ENCODE results near the gene ARSI. TPM values are rescaled to one million over a fixed set of nuclear protein-coding genes. Genes with fewer than 3 reads are reported as not detected.
A peak's percentile ranks its signal among the peaks of the same experiment; 100 is the strongest.

Gene ARSI
- total and polyA plus RNA-seq, 2 of the 13 experiments (the other 11 are each of a cell fraction or from before 2014, with no cell fraction given): 4.2 to 33.9 TPM

DNA sequence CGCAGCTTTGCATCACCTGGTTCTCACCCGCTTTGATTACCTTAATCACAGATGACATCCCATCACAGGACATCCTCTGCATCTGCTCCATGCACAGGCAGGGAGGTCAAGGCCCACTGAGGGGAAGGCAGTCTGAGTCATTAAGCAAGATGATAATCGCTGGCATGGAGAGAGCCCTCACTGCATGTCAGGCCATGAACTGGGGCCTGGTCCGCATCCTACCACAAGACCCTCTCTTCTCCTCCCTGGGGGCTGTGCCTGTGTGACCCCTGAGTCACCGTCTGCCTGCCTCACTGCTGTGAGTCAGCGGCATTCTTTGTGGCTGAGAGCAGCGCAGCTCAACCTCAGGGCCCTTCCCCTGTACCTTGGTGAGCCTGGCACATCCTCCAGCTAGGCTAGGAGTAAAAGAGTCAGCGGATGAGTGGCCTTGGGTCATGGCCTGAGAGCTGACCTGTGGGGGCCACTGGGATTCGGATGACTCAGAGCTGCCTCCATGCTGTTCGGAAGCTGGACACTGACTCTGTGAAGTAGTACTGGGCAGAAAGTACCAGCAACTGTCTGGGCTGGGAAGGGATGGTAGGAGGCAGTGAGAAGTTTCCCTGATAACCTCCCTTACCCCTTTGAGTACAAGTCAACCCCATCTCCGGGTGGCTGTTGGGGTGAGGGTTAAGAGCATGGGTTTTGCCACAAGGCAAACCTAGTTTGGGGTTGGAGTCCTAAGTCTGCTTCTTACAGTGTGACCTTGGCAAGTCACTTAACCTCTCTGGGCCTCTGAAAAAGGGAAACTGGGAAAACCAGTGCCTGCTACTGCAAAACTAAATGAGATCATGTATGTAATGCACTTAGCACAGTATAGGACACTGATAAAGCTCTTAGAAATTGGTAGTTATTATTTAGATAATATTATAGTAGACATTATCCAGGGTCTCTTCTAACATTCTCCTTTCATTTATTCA is 14.6 kb upstream of the ARSI start (continued):
- TF ChIP-seq MTF2 (CRISPR knock-in tag; IDR thresholded peaks at IDR 0.05; ENCODE audit: borderline replicate concordance) (no peak), RFX3 (CRISPR knock-in tag; IDR thresholded peaks at IDR 0.05) (no peak), ETV6 (CRISPR knock-in tag; conservative IDR thresholded peaks at IDR 0.05) (no peak), ZFX (CRISPR knock-in tag; IDR thresholded peaks at IDR 0.05; ENCODE audit: low read depth) (peak; percentile 39; the same call in 1 of the 2 replicates), ARID2 (CRISPR knock-in tag; IDR thresholded peaks at IDR 0.05; ENCODE audit: borderline replicate concordance) (peak; percentile 66; the same call in 1 of the 2 replicates), ZNF143 (CRISPR knock-in tag; IDR thresholded peaks at IDR 0.05) (no peak), ONECUT2 (CRISPR knock-in tag; IDR thresholded peaks at IDR 0.05) (no peak), NCOA2 (CRISPR knock-in tag; IDR thresholded peaks at IDR 0.05) (0 out of 2 replicates have a peak, but pooled peaks have one; percentile 51), THAP11 (CRISPR knock-in tag; IDR thresholded peaks at IDR 0.05) (no peak), ZNF230 (CRISPR knock-in tag; IDR thresholded peaks at IDR 0.05) (no peak), ELK4 (CRISPR knock-in tag; IDR thresholded peaks at IDR 0.05; ENCODE audit: borderline replicate concordance) (no peak), JUND (CRISPR knock-in tag; IDR thresholded peaks at IDR 0.05) (peak; percentile 67), HHEX (CRISPR knock-in tag; IDR thresholded peaks at IDR 0.05) (no peak), HNF4G (IDR thresholded peaks at IDR 0.05; ENCODE audit: borderline replicate concordance, low read depth, low read length) (no peak), HNF4G (CRISPR knock-in tag; IDR thresholded peaks at IDR 0.05; ENCODE audit: borderline replicate concordance, low read depth) (no peak), PHF20 (CRISPR knock-in tag; IDR thresholded peaks at IDR 0.05) (no peak), IRF2 (CRISPR knock-in tag; IDR thresholded peaks at IDR 0.05) (no peak), RXRB (CRISPR knock-in tag; IDR thresholded peaks at IDR 0.05; ENCODE audit: borderline replicate concordance) (peak; percentile 76; the same call in 1 of the 2 replicates), ZNF619 (CRISPR knock-in tag; IDR thresholded peaks at IDR 0.05) (no peak), TMF1 (CRISPR knock-in tag; IDR thresholded peaks at IDR 0.05; ENCODE audit: low read depth) (no peak), ZNF17 (CRISPR knock-in tag; IDR thresholded peaks at IDR 0.05) (no peak), ZFP36L1 (CRISPR knock-in tag; IDR thresholded peaks at IDR 0.05) (no peak), FOXO1 (CRISPR knock-in tag; IDR thresholded peaks at IDR 0.05) (peak; percentile 20; the same call in 1 of the 2 replicates), HOXA5 (CRISPR knock-in tag; IDR thresholded peaks at IDR 0.05) (no peak), ZNF281 (CRISPR knock-in tag; IDR thresholded peaks at IDR 0.05; ENCODE audit: borderline replicate concordance) (0 out of 2 replicates have a peak, but pooled peaks have one; percentile 25)
- TF ChIP-seq, protein P1, sequence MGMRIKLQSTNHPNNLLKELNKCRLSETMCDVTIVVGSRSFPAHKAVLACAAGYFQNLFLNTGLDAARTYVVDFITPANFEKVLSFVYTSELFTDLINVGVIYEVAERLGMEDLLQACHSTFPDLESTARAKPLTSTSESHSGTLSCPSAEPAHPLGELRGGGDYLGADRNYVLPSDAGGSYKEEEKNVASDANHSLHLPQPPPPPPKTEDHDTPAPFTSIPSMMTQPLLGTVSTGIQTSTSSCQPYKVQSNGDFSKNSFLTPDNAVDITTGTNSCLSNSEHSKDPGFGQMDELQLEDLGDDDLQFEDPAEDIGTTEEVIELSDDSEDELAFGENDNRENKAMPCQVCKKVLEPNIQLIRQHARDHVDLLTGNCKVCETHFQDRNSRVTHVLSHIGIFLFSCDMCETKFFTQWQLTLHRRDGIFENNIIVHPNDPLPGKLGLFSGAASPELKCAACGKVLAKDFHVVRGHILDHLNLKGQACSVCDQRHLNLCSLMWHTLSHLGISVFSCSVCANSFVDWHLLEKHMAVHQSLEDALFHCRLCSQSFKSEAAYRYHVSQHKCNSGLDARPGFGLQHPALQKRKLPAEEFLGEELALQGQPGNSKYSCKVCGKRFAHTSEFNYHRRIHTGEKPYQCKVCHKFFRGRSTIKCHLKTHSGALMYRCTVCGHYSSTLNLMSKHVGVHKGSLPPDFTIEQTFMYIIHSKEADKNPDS (CRISPR knock-in tag; IDR thresholded peaks at IDR 0.05): 0 out of 2 replicates have a peak, but pooled peaks have one; percentile 29
